NCI-H748 treated with DMSO at 0.1 percent for 48 hours (cell line): ENCODE data around the gene UVSSA.
"Not testable (repeated sequence)": the region's sequence is repeated elsewhere in the genome, so short reads cannot be mapped to it uniquely, and the experiment has no call there.

ENCODE experiments used
- DNase-seq: peaks from one replicate; lab custom pipeline; 2025; lab: John Stamatoyannopoulos, UW

UVSSA gene

GRCh38 chr4:1330761-1331590, 16.0 kb upstream of the UVSSA start:
- no peak for DNase-seq

- DNase-seq: no peak
These were observed 15.2 kb upstream of the UVSSA start for GRCh38 chr4:1331591-1332353.

GRCh38 chr4:1332686-1333085, 14.3 kb upstream of the UVSSA start:
- DNase-seq: no peak

GRCh38 chr4:1333256-1333655, 13.8 kb upstream of the UVSSA start:
- DNase-seq: no peak

- not testable (repeated sequence) for DNase-seq
These were observed 13.0 kb upstream of the UVSSA start for GRCh38 chr4:1333851-1334578.

GRCh38 chr4:1334579-1334895, 12.5 kb upstream of the UVSSA start:
- no peak for DNase-seq

GRCh38 chr4:1335193-1335883, 11.7 kb upstream of the UVSSA start:
- not testable (repeated sequence) for DNase-seq

GRCh38 chr4:1336088-1336491, 10.9 kb upstream of the UVSSA start:
- no peak for DNase-seq

- no peak for DNase-seq
These were observed 9.6 kb upstream of the UVSSA start for GRCh38 chr4:1337376-1337831.

- DNase-seq: no peak
These were observed 8.9 kb upstream of the UVSSA start for GRCh38 chr4:1337951-1338751.

- no peak for DNase-seq
These were observed 8.1 kb upstream of the UVSSA start for GRCh38 chr4:1338752-1339414.

- DNase-seq: no peak
These were observed 7.5 kb upstream of the UVSSA start for GRCh38 chr4:1339489-1339888.

- DNase-seq: no peak
These were observed 6.7 kb upstream of the UVSSA start for GRCh38 chr4:1340181-1340747.

- DNase-seq: no peak
These were observed 6.1 kb upstream of the UVSSA start for GRCh38 chr4:1340861-1341260.

- no peak for DNase-seq
These were observed 5.0 kb upstream of the UVSSA start for GRCh38 chr4:1342003-1342402.

- no peak for DNase-seq
These were observed 2.3 kb upstream of the UVSSA start for GRCh38 chr4:1344696-1345095.

GRCh38 chr4:1345903-1346780, 866 bp upstream of the UVSSA start:
- DNase-seq: no peak

- DNase-seq: no peak
These were observed 429 bp downstream of the UVSSA start for GRCh38 chr4:1347410-1347864.

- no peak for DNase-seq
These were observed 1.1 kb downstream of the UVSSA start for GRCh38 chr4:1348014-1348513.
